GM20000 (cell line): Measurements from ENCODE around the gene SLC4A4.

Source experiments
- DNase-seq: peaks from one replicate; pipeline ENCODE4 v3.0.0; 2012; ENCODE audit warnings: low spot score
- TF ChIP-seq, protein P1 (sequence below): IDR thresholded peaks from 2 replicates; pipeline ENCODE4 v1.5.1; 2012; ENCODE audit warnings: mild to moderate bottlenecking, control low read depth; ENCODE audit errors: extremely low read depth, missing control alignments

The SLC4A4 gene

DNA sequence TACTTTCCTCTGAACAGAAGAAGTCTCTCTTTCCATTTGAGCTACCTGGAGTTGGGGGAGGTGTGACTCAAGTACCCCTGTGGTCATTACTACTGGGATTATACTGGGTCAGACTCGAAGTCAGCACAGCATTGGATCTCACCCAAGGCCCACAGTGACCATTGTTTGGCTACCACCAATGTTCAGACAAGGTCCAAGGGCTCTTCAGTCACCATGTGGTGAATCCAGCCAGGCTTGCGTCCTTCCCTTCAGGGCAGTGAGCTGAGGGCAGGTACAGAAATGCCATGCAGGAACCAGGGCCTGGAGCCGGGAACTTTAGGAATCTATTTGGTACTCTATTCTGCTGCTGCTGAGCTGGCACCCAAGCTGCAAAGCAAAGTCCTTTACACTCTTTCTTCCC is 5.5 kb upstream of the SLC4A4 start:
- TF ChIP-seq, protein P1, sequence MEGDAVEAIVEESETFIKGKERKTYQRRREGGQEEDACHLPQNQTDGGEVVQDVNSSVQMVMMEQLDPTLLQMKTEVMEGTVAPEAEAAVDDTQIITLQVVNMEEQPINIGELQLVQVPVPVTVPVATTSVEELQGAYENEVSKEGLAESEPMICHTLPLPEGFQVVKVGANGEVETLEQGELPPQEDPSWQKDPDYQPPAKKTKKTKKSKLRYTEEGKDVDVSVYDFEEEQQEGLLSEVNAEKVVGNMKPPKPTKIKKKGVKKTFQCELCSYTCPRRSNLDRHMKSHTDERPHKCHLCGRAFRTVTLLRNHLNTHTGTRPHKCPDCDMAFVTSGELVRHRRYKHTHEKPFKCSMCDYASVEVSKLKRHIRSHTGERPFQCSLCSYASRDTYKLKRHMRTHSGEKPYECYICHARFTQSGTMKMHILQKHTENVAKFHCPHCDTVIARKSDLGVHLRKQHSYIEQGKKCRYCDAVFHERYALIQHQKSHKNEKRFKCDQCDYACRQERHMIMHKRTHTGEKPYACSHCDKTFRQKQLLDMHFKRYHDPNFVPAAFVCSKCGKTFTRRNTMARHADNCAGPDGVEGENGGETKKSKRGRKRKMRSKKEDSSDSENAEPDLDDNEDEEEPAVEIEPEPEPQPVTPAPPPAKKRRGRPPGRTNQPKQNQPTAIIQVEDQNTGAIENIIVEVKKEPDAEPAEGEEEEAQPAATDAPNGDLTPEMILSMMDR, result no peak
- no peak for DNase-seq

DNA sequence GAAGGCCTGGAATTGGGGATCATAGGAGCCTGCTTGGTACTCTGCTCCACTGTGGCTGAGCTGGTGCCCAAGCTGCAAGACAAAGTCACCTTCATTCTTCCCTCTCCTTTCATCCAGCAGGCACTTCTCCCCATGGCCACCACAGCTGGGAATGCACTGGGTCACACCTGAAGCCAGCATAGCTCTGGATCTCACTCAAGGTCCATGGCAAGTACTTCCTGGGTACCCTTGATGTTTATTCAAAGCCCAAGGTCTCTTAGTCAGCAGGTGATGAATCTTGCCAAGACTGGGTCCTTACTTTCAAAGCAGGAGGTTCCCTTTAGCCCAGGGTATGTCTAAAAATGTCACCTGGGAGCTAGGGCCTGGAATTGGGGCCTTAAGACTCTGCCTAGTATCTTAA is 4.9 kb upstream of the SLC4A4 start:
- no peak for DNase-seq
- TF ChIP-seq, protein P1, result no peak

DNA sequence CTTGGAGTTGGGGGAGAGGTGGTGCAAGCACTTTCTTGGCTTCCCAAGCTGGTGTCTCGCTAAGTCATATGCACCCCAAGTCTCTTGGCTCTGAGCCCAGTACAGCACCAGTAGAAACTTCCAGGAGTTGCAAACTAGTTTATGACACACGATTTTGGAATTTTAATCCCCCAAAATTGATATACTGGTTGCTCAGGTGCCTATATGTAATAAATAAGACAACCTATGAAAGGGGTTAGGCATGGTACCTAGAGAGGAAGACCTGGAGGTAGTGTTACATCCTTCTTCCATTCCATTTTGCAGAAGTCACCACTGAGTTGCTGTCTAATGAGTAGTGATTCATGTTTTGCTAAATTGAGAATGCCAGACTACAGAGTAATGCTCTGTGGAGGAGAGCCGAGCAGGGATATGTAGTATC is 4.3 kb upstream of the SLC4A4 start:
- DNase-seq, result no peak
- TF ChIP-seq, protein P1, result no peak

DNA sequence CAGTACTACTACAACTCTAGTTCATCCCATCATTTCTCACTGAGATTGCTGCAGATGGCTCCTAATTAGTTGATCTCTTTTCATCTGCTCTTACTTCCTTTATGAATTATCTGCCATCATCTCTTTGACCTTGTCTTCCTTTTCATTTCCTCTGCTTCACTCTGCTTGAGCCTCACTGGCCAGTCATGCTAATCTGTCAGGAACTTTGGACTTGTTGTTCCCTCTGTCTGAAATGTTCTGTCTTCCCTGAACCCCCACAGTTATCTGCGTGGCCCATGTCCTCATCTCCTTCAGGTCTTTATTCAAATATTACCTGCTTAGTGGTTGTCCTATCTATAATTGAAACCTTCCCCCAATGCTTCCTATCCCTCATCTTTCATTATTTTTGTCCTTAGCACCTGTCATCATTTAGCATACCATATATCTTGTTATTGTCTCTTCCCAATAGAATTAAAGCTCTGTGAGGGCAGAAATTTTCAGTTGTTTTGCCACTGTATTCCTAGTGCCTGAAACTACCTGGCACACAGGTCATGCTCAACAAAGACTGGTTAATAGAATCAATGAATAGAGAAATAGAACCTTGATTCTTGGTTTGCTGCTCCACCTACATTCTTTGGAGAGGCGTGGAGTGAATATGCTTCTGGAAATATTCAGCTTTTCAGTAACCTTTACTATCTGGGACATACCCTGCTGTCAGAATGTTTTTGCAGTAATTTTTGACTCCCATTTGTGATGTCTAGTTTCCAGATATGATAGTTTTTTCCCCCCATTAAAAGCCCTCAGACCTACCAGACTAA is 5.0 kb downstream of the SLC4A4 start:
- TF ChIP-seq, protein P1, result no peak

DNA sequence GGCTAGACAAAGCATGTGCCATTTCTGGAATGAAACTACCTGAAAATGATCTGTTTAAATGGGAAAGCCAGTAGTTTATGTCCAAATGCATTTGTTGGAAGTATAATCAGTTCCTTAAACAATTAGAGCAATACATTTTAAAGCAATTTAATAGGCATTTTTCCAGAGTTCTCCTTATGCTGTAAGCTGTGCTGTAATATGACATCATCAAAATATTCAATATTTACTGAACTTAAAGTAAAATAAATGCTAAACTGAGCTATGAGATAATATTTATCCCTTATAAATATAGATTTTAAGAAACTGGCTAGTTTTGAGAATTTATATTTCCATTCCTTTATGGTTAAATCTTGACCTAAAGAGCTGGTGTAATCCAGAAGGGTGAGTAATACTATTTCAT is 7.9 kb downstream of the SLC4A4 start:
- TF ChIP-seq, protein P1, result no peak
- DNase-seq, result no peak

More for the DNA sequence above, 5.0 kb downstream of the SLC4A4 start:
- no peak for DNase-seq

DNA sequence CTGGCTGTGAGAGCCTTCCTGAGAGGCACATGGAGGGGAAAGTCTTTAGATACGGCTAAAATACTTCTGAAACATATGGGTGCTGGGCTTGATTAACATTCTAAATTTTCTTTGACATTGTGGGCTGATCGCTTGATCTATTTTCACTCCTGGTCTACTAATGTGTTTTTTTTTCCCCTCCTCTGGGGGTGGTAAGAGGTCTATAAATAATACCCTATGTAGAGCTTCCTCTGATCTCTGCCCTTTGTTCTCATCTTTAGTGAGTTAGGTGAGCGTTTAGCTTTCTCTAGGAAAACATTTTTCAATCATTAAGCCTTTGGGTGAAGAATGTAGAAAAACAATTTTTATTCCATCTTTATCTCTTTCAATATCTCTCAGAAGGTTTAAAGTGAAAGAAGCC is 9.8 kb downstream of the SLC4A4 start:
- DNase-seq, result no peak
- TF ChIP-seq, protein P1, result no peak

DNA sequence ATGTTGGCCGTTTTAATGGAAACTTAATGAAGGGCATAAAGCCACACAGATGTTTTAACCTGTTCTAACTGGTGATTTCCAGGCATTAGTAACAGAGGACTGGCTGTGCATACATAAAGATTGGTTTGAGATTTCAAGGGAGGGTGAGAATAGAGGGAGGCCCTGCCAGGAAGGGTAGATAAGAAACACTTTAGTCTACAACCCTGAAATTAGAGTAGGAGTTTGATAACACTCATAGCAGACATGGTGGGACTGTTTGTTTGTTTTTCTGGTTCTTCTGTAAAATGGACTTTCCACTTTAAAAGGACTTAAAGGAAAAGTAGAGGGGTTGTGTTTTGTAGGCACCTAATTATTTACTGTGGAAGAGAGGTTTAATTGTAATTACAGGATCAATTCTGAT is 16.2 kb downstream of the SLC4A4 start:
- TF ChIP-seq, protein P1, result no peak
- no peak for DNase-seq
